Stimulated activated CD4-positive, alpha-beta T cell treated with anti-CD3 and anti-CD28 coated beads, Interleukin-15, amount 100 ng/mL, for 24 hours (primary cell): ENCODE results near the gene HABP2.
A peak's percentile ranks its signal among the peaks of the same experiment; 100 is the strongest.

Experiments
- DNase-seq: peaks from one replicate; pipeline ENCODE4 v3.0.0-alpha.2; 2020

HABP2 gene

GRCh38 chr10:113552701-113553100, at the start of gene HABP2:
Gene HABP2, plus strand, starts transcription at chr10:113553053. Its CDS starts 69 bp downstream, at chr10:113553122.
- no peak for DNase-seq

GRCh38 chr10:113503930-113504329, 48.9 kb upstream of the HABP2 start:
- DNase-seq: no peak

- no peak for DNase-seq
Measured at GRCh38 chr10:113504423-113504822, 48.4 kb upstream of the HABP2 start.

- no peak for DNase-seq
Measured at GRCh38 chr10:113506476-113506875, 46.4 kb upstream of the HABP2 start.

- no peak for DNase-seq
Measured at GRCh38 chr10:113511419-113511818, 41.4 kb upstream of the HABP2 start.

- no peak for DNase-seq
Measured at GRCh38 chr10:113515161-113515560, 37.7 kb upstream of the HABP2 start.

- no peak for DNase-seq
Measured at GRCh38 chr10:113515601-113516000, 37.3 kb upstream of the HABP2 start.

- DNase-seq: no peak
Measured at GRCh38 chr10:113516061-113516460, 36.8 kb upstream of the HABP2 start.

- no peak for DNase-seq
Measured at GRCh38 chr10:113517165-113517900, 35.5 kb upstream of the HABP2 start.

GRCh38 chr10:113517901-113518260, 35.0 kb upstream of the HABP2 start:
- DNase-seq: no peak

GRCh38 chr10:113518415-113518814, 34.4 kb upstream of the HABP2 start:
- DNase-seq: no peak

- DNase-seq: no peak
Measured at GRCh38 chr10:113518816-113519591, 33.8 kb upstream of the HABP2 start.

GRCh38 chr10:113519681-113520115, 33.2 kb upstream of the HABP2 start:
- DNase-seq: no peak

GRCh38 chr10:113520261-113520660, 32.6 kb upstream of the HABP2 start:
- no peak for DNase-seq

- peak; percentile 40 for DNase-seq
Measured at GRCh38 chr10:113520690-113521474, 32.0 kb upstream of the HABP2 start.

GRCh38 chr10:113521475-113521795, 31.4 kb upstream of the HABP2 start:
- DNase-seq: no peak

- DNase-seq: no peak
Measured at GRCh38 chr10:113522460-113522859, 30.4 kb upstream of the HABP2 start.

GRCh38 chr10:113523071-113523470, 29.8 kb upstream of the HABP2 start:
- no peak for DNase-seq

- DNase-seq: no peak
Measured at GRCh38 chr10:113523628-113524027, 29.2 kb upstream of the HABP2 start.

GRCh38 chr10:113524120-113524519, 28.7 kb upstream of the HABP2 start:
- no peak for DNase-seq

- no peak for DNase-seq
Measured at GRCh38 chr10:113524539-113525490, 28.0 kb upstream of the HABP2 start.

- no peak for DNase-seq
Measured at GRCh38 chr10:113525713-113526112, 27.1 kb upstream of the HABP2 start.
